Embryonic facial prominence (tissue), 1 donor: ENCODE results near the gene TREM2.
"Not testable (repeated sequence)": the region's sequence is repeated elsewhere in the genome, so short reads cannot be mapped to it uniquely, and the experiment has no call there.

ENCODE experiments used
- DNase-seq: peaks from one replicate; pipeline ENCODE4 v3.0.0-alpha.2; 2016; ENCODE audit errors: extremely low spot score

Gene TREM2

GRCh38 chr6:41155132-41155805 lies 7.6 kb downstream of the TREM2 start:
- DNase-seq = no peak

- DNase-seq = no peak
Measured at GRCh38 chr6:41153992-41154625, 8.8 kb downstream of the TREM2 start, which contains the start of gene TREML1. Gene TREML1 (minus strand): TSS chr6:41154347. CDS start chr6:41154288, 59 bp downstream.

GRCh38 chr6:41153451-41153850 lies 9.5 kb downstream of the TREM2 start:
- DNase-seq = no peak

- no peak for DNase-seq
Measured at GRCh38 chr6:41150671-41151070, 12.2 kb downstream of the TREM2 start.

- DNase-seq = no peak
Measured at GRCh38 chr6:41147917-41148316, 15.0 kb downstream of the TREM2 start.

GRCh38 chr6:41136911-41137310 lies 26.0 kb downstream of the TREM2 start:
- DNase-seq = no peak

GRCh38 chr6:41135062-41135832 lies 27.7 kb downstream of the TREM2 start:
- no peak for DNase-seq

GRCh38 chr6:41132254-41132653 lies 30.7 kb downstream of the TREM2 start:
- no peak for DNase-seq

- DNase-seq = no peak
Measured at GRCh38 chr6:41125282-41125681, 37.6 kb downstream of the TREM2 start.

GRCh38 chr6:41122918-41123317 lies 40.0 kb downstream of the TREM2 start:
- DNase-seq = no peak

- no peak for DNase-seq
Measured at GRCh38 chr6:41122373-41122772, 40.5 kb downstream of the TREM2 start.

- no peak for DNase-seq
Measured at GRCh38 chr6:41120058-41120457, 42.9 kb downstream of the TREM2 start.

GRCh38 chr6:41119508-41119907 lies 43.4 kb downstream of the TREM2 start:
- no peak for DNase-seq

GRCh38 chr6:41115027-41115426 lies 47.9 kb downstream of the TREM2 start:
- not testable (repeated sequence) for DNase-seq

- DNase-seq = no peak
Measured at GRCh38 chr6:41111017-41111416, 51.9 kb downstream of the TREM2 start.
